Frontal cortex (tissue), 4 donors: Measurements from ENCODE around the gene HPN. TPM values are rescaled to one million over a fixed set of nuclear protein-coding genes. Genes with fewer than 3 reads are reported as not detected.
"Not testable (repeated sequence)": the region's sequence is repeated elsewhere in the genome, so short reads cannot be mapped to it uniquely, and the experiment has no call there.

Source experiments
- DNase-seq, 2 donors: peaks; one replicate each; pipeline ENCODE4 v3.0.0; 2012; ENCODE audit warnings: low spot score in 2 of 2
- FAIRE-seq: peaks from 2 replicates; lab custom pipeline; 2012; peaks lifted over from hg19 to GRCh38; lab: Jason Lieb, UNC
- total RNA-seq: library from RNA; depleted of rRNA; stranded (reverse); fragments of >200 nt; gene quantifications from one replicate; pipeline ENCODE4 v1.2.3, GENCODE V29; 2014
- donor health status: control.
- donor health status: control.
- donor health status: control.

HPN gene
- total RNA-seq, 1 donor from 2014 or later = not detected

GRCh38 chr19:35094656-35095055 lies 53.1 kb downstream of the HPN start:
- FAIRE-seq (no peak), DNase-seq (no peak)

GRCh38 chr19:35095667-35096368 lies 54.3 kb downstream of the HPN start:
- FAIRE-seq = no peak
- no peak for DNase-seq

GRCh38 chr19:35098413-35099049 lies 57.0 kb downstream of the HPN start:
- DNase-seq (no peak), FAIRE-seq (no peak)

- FAIRE-seq = no peak
- DNase-seq = no peak
These were observed 57.8 kb downstream of the HPN start for GRCh38 chr19:35099155-35099896.

- no peak for FAIRE-seq
These were observed 58.4 kb downstream of the HPN start for GRCh38 chr19:35099897-35100275.

GRCh38 chr19:35100588-35101533 lies 59.3 kb downstream of the HPN start:
- no peak for DNase-seq
- no peak for FAIRE-seq

More at GRCh38 chr19:35099897-35100275, 58.4 kb downstream of the HPN start:
- DNase-seq = no peak

- DNase-seq, FAIRE-seq: not testable (repeated sequence)
These were observed 60.4 kb downstream of the HPN start for GRCh38 chr19:35101949-35102348.

GRCh38 chr19:35103614-35104013 lies 62.1 kb downstream of the HPN start:
- not testable (repeated sequence) for DNase-seq

GRCh38 chr19:35104361-35104760 lies 62.8 kb downstream of the HPN start:
- FAIRE-seq = no peak
- no peak for DNase-seq

More at GRCh38 chr19:35103614-35104013, 62.1 kb downstream of the HPN start:
- FAIRE-seq = not testable (repeated sequence)

- DNase-seq (no peak), FAIRE-seq (no peak)
These were observed 63.5 kb downstream of the HPN start for GRCh38 chr19:35105047-35105410.

GRCh38 chr19:35105411-35106290 lies 64.1 kb downstream of the HPN start:
- no peak for DNase-seq
- no peak for FAIRE-seq

- DNase-seq (peak in 1 of 2 donors; percentile 73), FAIRE-seq (no peak)
These were observed 64.7 kb downstream of the HPN start for GRCh38 chr19:35106291-35106583.

GRCh38 chr19:35106898-35107541 lies 65.5 kb downstream of the HPN start:
- FAIRE-seq (no peak), DNase-seq (no peak)

GRCh38 chr19:35107545-35107944 lies 66.0 kb downstream of the HPN start:
- peak; percentile 28 for FAIRE-seq
- DNase-seq = peak; percentile 68 to 82

- no peak for FAIRE-seq
- DNase-seq = no peak
These were observed 67.2 kb downstream of the HPN start for GRCh38 chr19:35108730-35109129.

- DNase-seq (no peak), FAIRE-seq (no peak)
These were observed 68.0 kb downstream of the HPN start for GRCh38 chr19:35109395-35110112.

- no peak for FAIRE-seq
- DNase-seq = no peak
These were observed 69.5 kb downstream of the HPN start for GRCh38 chr19:35110974-35111373.
